Endothelial cell of umbilical vein (primary cell): Measurements from ENCODE around the gene ATP2B2. TPM values are rescaled to one million over a fixed set of nuclear protein-coding genes. Genes with fewer than 3 reads are reported as not detected.

Experiments used
- BruUV-seq: library from RNA; stranded (reverse); fragments of 400-500 nt; replicated peaks from 2 replicates; lab custom pipeline; 2021; lab: Mats Ljungman, UMichigan
- CTCF ChIA-PET: fragments of 300-600, 350-600 bp; sonication (Branson Sonifier 250); formaldehyde crosslinking; loops from one replicate; lab custom pipeline; 2021; ENCODE audit warnings: antibody characterized with exemption, inconsistent platforms; lab: Charles Lee
- POLR2A ChIA-PET: fragments of 300-600, 350-600 bp; sonication (Branson Sonifier 250); formaldehyde crosslinking; loops from one replicate; lab custom pipeline; 2021; ENCODE audit warnings: antibody characterized with exemption, inconsistent platforms; lab: Charles Lee
- DNase-seq: peaks from one replicate; pipeline ENCODE4 v3.0.0-alpha.2; 2011; ENCODE audit warnings: low read depth, low spot score
- FAIRE-seq: peaks from 2 replicates; lab custom pipeline; 2011; peaks lifted over from hg19 to GRCh38; lab: Jason Lieb, UNC
- H2AFZ ChIP-seq: 2 replicates; pipeline ENCODE4 v1.6.0; 2012; ENCODE audit warnings: low read depth, low read length, control low read depth, inconsistent platforms
- H3K27ac ChIP-seq: 2 replicates; pipeline ENCODE4 v1.5.1; 2011; ENCODE audit warnings: low read depth, mild to moderate bottlenecking, control low read depth, low read length, moderate library complexity; ENCODE audit not compliant: insufficient read depth
- H3K27me3 ChIP-seq, 2 experiments: 2 replicates each; pipeline versions ENCODE4 v1.6.0 to v1.6.1; 2011; ENCODE audit warnings: low read length in 2 of 2, mixed read lengths in 1 of 2; ENCODE audit not compliant: control insufficient read depth in 2 of 2, insufficient read depth in 2 of 2
- H3K36me3 ChIP-seq, 2 experiments: 2 replicates in 1 of 2; 3 replicates in 1 of 2; pipeline ENCODE4 v1.5.1; 2011; ENCODE audit warnings: low read length in 2 of 2, mild to moderate bottlenecking in 1 of 2, moderate library complexity in 1 of 2; ENCODE audit not compliant: control insufficient read depth in 2 of 2, insufficient read depth in 2 of 2; ENCODE audit errors: extremely low read depth in 1 of 2
- H3K4me1 ChIP-seq: 3 replicates; pipeline ENCODE4 v1.5.1; 2011; ENCODE audit warnings: mild to moderate bottlenecking, low read length; ENCODE audit not compliant: control insufficient read depth, insufficient read depth; ENCODE audit errors: extremely low read depth
- H3K4me2 ChIP-seq: 2 replicates; pipeline ENCODE4 v1.6.1; 2011; ENCODE audit warnings: low read length, control low read depth, mixed read lengths; ENCODE audit not compliant: insufficient read depth
- H3K4me3 ChIP-seq, 3 experiments: fragments of 200-600 bp in 1 of 3; sonication (generic), shearing (Covaris generic) in 1 of 3; replicated peaks in 1 of 3; 2 replicates each; pipeline ENCODE4 v1.5.1; 2011 to 2016; ENCODE audit warnings: control low read depth in 3 of 3, low read length in 3 of 3, mild to moderate bottlenecking in 2 of 3, inconsistent platforms in 1 of 3, low read depth in 1 of 3, moderate library complexity in 1 of 3; ENCODE audit not compliant: insufficient read depth in 1 of 3
- H3K79me2 ChIP-seq: 2 replicates; pipeline ENCODE4 v1.6.0; 2012; ENCODE audit warnings: low read length, inconsistent platforms; ENCODE audit not compliant: control insufficient read depth, insufficient read depth
- H3K9ac ChIP-seq: replicated peaks from 2 replicates; pipeline ENCODE3; 2011; ENCODE audit warnings: low read length, control low read depth; ENCODE audit not compliant: insufficient read depth; ENCODE audit errors: extremely low read depth
- H3K9me1 ChIP-seq: replicated peaks from 3 replicates; pipeline ENCODE4 v1.6.0; 2011; ENCODE audit warnings: mild to moderate bottlenecking, low read length; ENCODE audit not compliant: control insufficient read depth, insufficient read depth; ENCODE audit errors: extremely low read depth
- H3K9me3 ChIP-seq: replicated peaks from 2 replicates; pipeline ENCODE4 v1.5.1; 2012; ENCODE audit warnings: low read length, inconsistent platforms; ENCODE audit not compliant: control insufficient read depth, insufficient read depth
- H4K20me1 ChIP-seq: replicated peaks from 2 replicates; pipeline ENCODE3; 2011; ENCODE audit warnings: mild to moderate bottlenecking, low read length; ENCODE audit not compliant: control insufficient read depth, insufficient read depth; ENCODE audit errors: extremely low read depth
- CTCF ChIP-seq, 2 donors: IDR thresholded peaks; 1 replicate in 1 of 2; 2 replicates in 1 of 2; pipeline ENCODE4 v1.5.1; 2011; ENCODE audit warnings: low read length in 2 of 2, mild to moderate bottlenecking in 2 of 2, moderate library complexity in 2 of 2, control low read depth in 1 of 2, inconsistent platforms in 1 of 2, low read depth in 1 of 2; ENCODE audit not compliant: insufficient read depth in 1 of 2; ENCODE audit errors: extremely low read depth in 1 of 2
- EZH2 ChIP-seq: IDR thresholded peaks from 2 replicates; pipeline ENCODE4 v1.6.1; 2012; ENCODE audit warnings: borderline replicate concordance, low read depth, mild to moderate bottlenecking, moderate library complexity, low read length, inconsistent platforms; ENCODE audit not compliant: severe bottlenecking
- FOS ChIP-seq: IDR thresholded peaks from 2 replicates; pipeline ENCODE4 v1.6.1; 2011; ENCODE audit warnings: mild to moderate bottlenecking, low read length, moderate library complexity, borderline replicate concordance; ENCODE audit not compliant: insufficient read depth
- GATA2 ChIP-seq: IDR thresholded peaks from 2 replicates; pipeline ENCODE4 v1.7.0; 2011; ENCODE audit warnings: low read depth, mild to moderate bottlenecking, moderate library complexity, mixed read lengths, low read length; ENCODE audit not compliant: insufficient read length, insufficient read depth
- JUN ChIP-seq: IDR thresholded peaks from 2 replicates; pipeline ENCODE4 v1.6.1; 2011; ENCODE audit warnings: borderline replicate concordance, low read depth; ENCODE audit not compliant: insufficient read length, insufficient read depth
- MAX ChIP-seq: IDR thresholded peaks from 2 replicates; pipeline ENCODE4 v1.6.1; 2011; ENCODE audit not compliant: insufficient read depth, insufficient read length
- POLR2A ChIP-seq: IDR thresholded peaks from 2 replicates; pipeline ENCODE4 v1.6.1; 2012; ENCODE audit warnings: low read depth, mild to moderate bottlenecking, control low read depth, low read length
- POLR2AphosphoS5 ChIP-seq: IDR thresholded peaks from 2 replicates; pipeline ENCODE4 v1.6.1; 2012; ENCODE audit warnings: low read depth, mild to moderate bottlenecking, control low read depth, low read length, moderate library complexity; ENCODE audit not compliant: insufficient read depth
- dilution Hi-C: fragments of 300-500 bp; cut with MboI; formaldehyde crosslinking; loops from one replicate; pipeline ENCODE4 v1.15.0; 2019; ENCODE audit warnings: low sequenced_read_pairs; ENCODE audit not compliant: extremely low pct_ligation_motif_present
- intact Hi-C: fragments of 100-400 bp; cut with micrococcal nuclease; formaldehyde crosslinking; loops from one replicate; pipeline ENCODE4 v1.10.0; 2022
- polyA plus RNA-seq, 4 experiments: library from polyadenylated mRNA; depleted of rRNA in 3 of 4; stranded (reverse) in 3 of 4; unstranded in 1 of 4; fragments of >200 nt; gene quantifications; 2 replicates each; pipeline versions ENCODE4 v1.2.1 to v1.2.3, GENCODE V29; 2011 to 2012; ENCODE audit warnings: missing spikeins in 1 of 4
- total RNA-seq: library from RNA; stranded (reverse); gene quantifications from 2 replicates; pipeline ENCODE4 v1.2.3, GENCODE V29; 2021

Gene ATP2B2
- total and polyA plus RNA-seq, 2 donors (not counting 3 experiments of a cell fraction or from before 2014, with no cell fraction given): not detected

GRCh38 chr3:10404377-10404776 is 101.0 kb downstream of the ATP2B2 start:
- H3K27me3 ChIP-seq: no peaks in the 10 kb centered on the region
- H3K36me3 ChIP-seq: no peaks in the 10 kb centered on the region
- H3K9me3 ChIP-seq: no peaks in the 10 kb centered on the region
- BruUV-seq: no TSS peak
- FAIRE-seq (no peak), DNase-seq (no peak)
- intact Hi-C loops (loop anchor here (2.0 kb wide), 1 partner anchor 38 kb away; no protein-coding TSS in a partner anchor), dilution Hi-C loops (no loop called here)
- no peaks in the 10 kb centered on the region for H3K4me1 ChIP-seq
- no peak for TF ChIP-seq EZH2
- no peak for TF ChIP-seq POLR2AphosphoS5
- TF ChIP-seq CTCF (IDR thresholded peaks at IDR 0.05; ENCODE audit: extremely low read depth in 1 of 2, insufficient read depth in 1 of 2, low read depth in 1 of 2, low read length in 2 of 2): no peak
- no peak for TF ChIP-seq GATA2
- TF ChIP-seq POLR2A: no peak
- no peak for TF ChIP-seq JUN
- TF ChIP-seq FOS: no peak
- no peak for TF ChIP-seq MAX
- no peak overlapping the region for H3K27ac ChIP-seq
- CTCF ChIA-PET: interaction anchor here (1.2 to 2.0 kb wide), 2 partner anchors 26 to 60 kb away, joined by 3 to 5 read pairs; no protein-coding TSS in a partner anchor
- H3K9me1 ChIP-seq: no peaks in the 10 kb centered on the region
- H2AFZ ChIP-seq: no peak overlapping the region
- no peak overlapping the region for H3K4me3 ChIP-seq
- POLR2A ChIA-PET: no interaction called here
- H3K4me2 ChIP-seq: no peak overlapping the region
- H3K79me2 ChIP-seq: no peaks in the 10 kb centered on the region
- H4K20me1 ChIP-seq: no peaks in the 10 kb centered on the region
- H3K9ac ChIP-seq: no peak overlapping the region
